Osteocyte (in vitro differentiated cells): Measurements from ENCODE around the gene CACNA1D. TPM values are rescaled to one million over a fixed set of nuclear protein-coding genes. Genes with fewer than 3 reads are reported as not detected.
A peak's percentile ranks its signal among the peaks of the same experiment; 100 is the strongest.
"Not testable (repeated sequence)": the region's sequence is repeated elsewhere in the genome, so short reads cannot be mapped to it uniquely, and the experiment has no call there.

Experiments used
- DNase-seq: peaks from one replicate; pipeline ENCODE4 v3.0.0; 2021; ENCODE audit warnings: mixed read lengths; ENCODE audit not compliant: unreplicated experiment; ENCODE audit errors: extremely low spot score
- H3K27ac Mint-ChIP-seq: one replicate; pipeline ENCODE4 v1.8.0; 2021; ENCODE audit warnings: mild to moderate bottlenecking, mixed read lengths; ENCODE audit not compliant: unreplicated experiment
- H3K27me3 Mint-ChIP-seq: one replicate; pipeline ENCODE4 v1.8.0; 2021; ENCODE audit warnings: mixed read lengths; ENCODE audit not compliant: unreplicated experiment
- H3K36me3 Mint-ChIP-seq: one replicate; pipeline ENCODE4 v1.8.0; 2021; ENCODE audit warnings: mixed read lengths; ENCODE audit not compliant: unreplicated experiment
- H3K4me1 Mint-ChIP-seq: one replicate; pipeline ENCODE4 v1.8.0; 2021; ENCODE audit warnings: mixed read lengths; ENCODE audit not compliant: unreplicated experiment
- H3K4me3 Mint-ChIP-seq: one replicate; pipeline ENCODE4 v1.8.0; 2021; ENCODE audit warnings: mild to moderate bottlenecking, moderate library complexity, mixed read lengths; ENCODE audit not compliant: unreplicated experiment
- H3K9me3 Mint-ChIP-seq: one replicate; pipeline ENCODE4 v1.8.0; 2021; ENCODE audit warnings: mixed read lengths; ENCODE audit not compliant: unreplicated experiment
- CTCF ChIP-seq: fragments of 200-600 bp; sonication (generic); IDR thresholded peaks from 2 replicates; pipeline ENCODE4 v1.5.0; 2021; ENCODE audit warnings: antibody characterized with exemption, mild to moderate bottlenecking, moderate library complexity
- long read RNA-seq: library from polyadenylated mRNA; unstranded; transcript quantifications from one replicate; pipeline ENCODE4 v2.0.0, GENCODE V29; 2021
- total RNA-seq: library from RNA; stranded (reverse); gene quantifications from 2 replicates; pipeline ENCODE4 v1.2.1, GENCODE V29; 2021

CACNA1D gene
- 0.48 and 0.57 TPM in 2 replicates for total RNA-seq
- long read RNA-seq: 0 reads

- no peaks in the 10 kb centered on the region for H3K36me3 Mint-ChIP-seq
- peaks cover 9% of the 10 kb centered on the region for H3K4me1 Mint-ChIP-seq
- H3K27me3 Mint-ChIP-seq: peaks cover 65% of the 10 kb centered on the region
- no peak for TF ChIP-seq CTCF
- H3K27ac Mint-ChIP-seq: no peak within 1 kb of the TSS
- no peak for DNase-seq
- H3K9me3 Mint-ChIP-seq: no peaks in the 10 kb centered on the region
- peak within 1 kb of the TSS; percentile 64 for H3K4me3 Mint-ChIP-seq
These were observed at the start of gene CACNA1D for GRCh38 chr3:53493963-53494791. CACNA1D (plus strand) TSS chr3:53494611; CDS start chr3:53495167, 556 bp downstream.

DNA sequence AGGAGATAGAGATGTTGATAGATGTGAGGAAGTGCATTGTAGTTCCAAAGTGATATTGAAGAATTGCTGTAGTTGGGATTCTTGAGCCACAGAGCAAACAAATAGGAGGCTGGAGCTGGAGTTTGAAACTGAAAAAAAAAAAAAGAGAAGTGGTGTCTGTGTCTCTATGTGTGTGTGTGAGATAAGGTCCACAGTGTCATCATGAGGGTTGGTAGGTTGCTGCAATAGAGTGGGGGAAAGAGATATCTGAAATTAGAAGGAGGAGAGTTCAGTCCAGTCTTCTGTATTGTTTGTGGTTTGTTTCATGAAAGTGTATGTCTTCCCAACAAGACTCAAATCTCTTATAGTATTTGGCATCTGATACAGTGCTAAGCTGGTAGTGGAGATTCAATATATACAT lies 37.3 kb upstream of the CACNA1D start:
- Mint-ChIP-seq H3K4me3 (no peak overlapping the region), H3K4me1 (no peaks in the 10 kb centered on the region), H3K36me3 (no peaks in the 10 kb centered on the region), H3K27me3 (no peaks in the 10 kb centered on the region), H3K27ac (no peak overlapping the region), H3K9me3 (no peaks in the 10 kb centered on the region)
- no peak for DNase-seq
- TF ChIP-seq CTCF: no peak

DNA sequence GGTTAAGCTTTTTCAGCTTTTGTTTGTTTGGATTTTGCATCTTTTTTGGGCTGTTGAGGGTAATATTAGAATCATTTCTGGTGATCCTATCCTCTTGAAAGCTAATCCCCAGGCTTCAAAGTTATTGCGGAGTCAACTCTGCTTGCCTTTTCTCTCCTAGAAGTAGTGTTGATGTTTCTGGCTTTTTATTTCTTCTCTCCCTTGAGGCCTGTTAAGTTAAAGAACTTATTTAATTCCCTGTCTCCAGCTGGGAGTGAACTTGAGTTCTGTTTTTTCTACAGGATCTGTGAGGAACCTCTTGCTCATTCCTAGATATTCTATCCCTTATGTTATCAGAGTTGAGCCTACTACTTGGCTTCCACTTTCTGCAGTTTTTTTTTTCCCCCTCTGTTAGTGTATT lies 34.1 kb upstream of the CACNA1D start:
- no peaks in the 10 kb centered on the region for H3K4me1 Mint-ChIP-seq
- no peak for TF ChIP-seq CTCF
- no peak overlapping the region for H3K27ac Mint-ChIP-seq
- H3K9me3 Mint-ChIP-seq: no peaks in the 10 kb centered on the region
- no peaks in the 10 kb centered on the region for H3K27me3 Mint-ChIP-seq
- no peaks in the 10 kb centered on the region for H3K36me3 Mint-ChIP-seq
- H3K4me3 Mint-ChIP-seq: no peak overlapping the region
- no peak for DNase-seq

- Mint-ChIP-seq H3K27me3 (no peaks in the 10 kb centered on the region), H3K4me1 (no peaks in the 10 kb centered on the region), H3K27ac (no peak overlapping the region), H3K36me3 (no peaks in the 10 kb centered on the region), H3K4me3 (no peak overlapping the region), H3K9me3 (peaks cover 3% of the 10 kb centered on the region)
- no peak for TF ChIP-seq CTCF
- no peak for DNase-seq
These were observed 30.0 kb upstream of the CACNA1D start for GRCh38 chr3:53464424-53464823.

GRCh38 chr3:53469758-53470157 lies 24.7 kb upstream of the CACNA1D start:
- not testable (repeated sequence) for H3K27me3 Mint-ChIP-seq, DNase-seq, H3K36me3 Mint-ChIP-seq, H3K4me3 Mint-ChIP-seq, H3K27ac Mint-ChIP-seq, H3K9me3 Mint-ChIP-seq, H3K4me1 Mint-ChIP-seq
